Gastrocnemius medialis (tissue), 4 donors: ENCODE results near the gene PPP1R7. TPM values are rescaled to one million over a fixed set of nuclear protein-coding genes. Genes with fewer than 3 reads are reported as not detected.

Source experiments
- ATAC-seq, 2 donors: fragments of 150-250 bp; one replicate each; pipeline ENCODE4 v1.9.1; 2016
- DNase-seq, 2 donors: peaks; one replicate each; pipeline ENCODE4 v3.0.0-alpha.2; 2019
- H3K27ac ChIP-seq, 4 donors: fragments of 200-600 bp; sonication (generic); 1 replicate in 1 of 4; 2 replicates in 3 of 4; pipeline ENCODE4 v1.5.1; 2016 to 2018; ENCODE audit warnings: mild to moderate bottlenecking in 2 of 4, moderate library complexity in 1 of 4
- H3K27me3 ChIP-seq, 3 donors: fragments of 200-600 bp; sonication (generic) in 2 of 3; 1 replicate in 1 of 3; 2 replicates in 2 of 3; pipeline versions ENCODE4 v1.5.1 to v1.6.0; 2016 to 2019; ENCODE audit warnings: mild to moderate bottlenecking in 1 of 3, moderate library complexity in 1 of 3
- H3K36me3 ChIP-seq, 2 donors: fragments of 200-600 bp; sonication (generic) in 1 of 2; one replicate each; pipeline ENCODE4 v1.5.1; 2017 to 2018
- H3K4me1 ChIP-seq, 2 donors: fragments of 200-600 bp; sonication (generic) in 1 of 2; one replicate each; pipeline ENCODE4 v1.5.1; 2016 to 2017; ENCODE audit warnings: mild to moderate bottlenecking in 2 of 2
- H3K4me3 ChIP-seq, 4 donors: fragments of 200-600 bp; sonication (generic) in 3 of 4; 1 replicate in 1 of 4; 2 replicates in 3 of 4; pipeline ENCODE4 v1.5.1; 2016 to 2019; ENCODE audit warnings: mild to moderate bottlenecking in 2 of 4
- H3K9me3 ChIP-seq, 3 donors: fragments of 200-600 bp; sonication (generic) in 2 of 3; 1 replicate in 1 of 3; 2 replicates in 2 of 3; pipeline ENCODE4 v1.5.1; 2016 to 2019
- POLR2A ChIP-seq, 2 donors: fragments of 450-650 bp; IDR thresholded peaks; one replicate each; pipeline ENCODE4 v1.6.1; 2017; ENCODE audit warnings: antibody characterized with exemption in 2 of 2, mild to moderate bottlenecking in 2 of 2, moderate library complexity in 2 of 2
- in situ Hi-C, 4 donors: fragments of 200-750 bp; cut with MboI; loops; one replicate each; pipeline versions ENCODE4 v1.15.0 to v1.8.0; 2017; ENCODE audit warnings: low sequenced_read_pairs in 4 of 4
- intact Hi-C: fragments of 100-400 bp; cut with DNase I; formaldehyde crosslinking; loops from one replicate; pipeline ENCODE4 v1.15.1; 2023; ENCODE audit warnings: low total_unique reads
- total RNA-seq, 4 donors: library from RNA; depleted of rRNA; stranded (reverse); fragments of >200 nt; gene quantifications; one replicate each; pipeline versions ENCODE4 v1.1.0 to v1.2.3, GENCODE V29; 2016
- TF ChIP-seq, protein P1 (sequence below), 5 experiments: fragments of 450-650 bp in 3 of 5; fragments of 200-600 bp in 2 of 5; sonication (generic) in 2 of 5; IDR thresholded peaks in 4 of 5; conservative IDR thresholded peaks in 1 of 5; 1 replicate in 4 of 5; 2 replicates in 1 of 5; pipeline ENCODE4 v1.5.1; 2016 to 2019; ENCODE audit warnings: antibody characterized with exemption in 5 of 5, mild to moderate bottlenecking in 3 of 5, moderate library complexity in 3 of 5

PPP1R7 gene
- total RNA-seq, 4 donors from 2014 or later, result 58.6 to 87.8 (median 67.2) TPM

DNA sequence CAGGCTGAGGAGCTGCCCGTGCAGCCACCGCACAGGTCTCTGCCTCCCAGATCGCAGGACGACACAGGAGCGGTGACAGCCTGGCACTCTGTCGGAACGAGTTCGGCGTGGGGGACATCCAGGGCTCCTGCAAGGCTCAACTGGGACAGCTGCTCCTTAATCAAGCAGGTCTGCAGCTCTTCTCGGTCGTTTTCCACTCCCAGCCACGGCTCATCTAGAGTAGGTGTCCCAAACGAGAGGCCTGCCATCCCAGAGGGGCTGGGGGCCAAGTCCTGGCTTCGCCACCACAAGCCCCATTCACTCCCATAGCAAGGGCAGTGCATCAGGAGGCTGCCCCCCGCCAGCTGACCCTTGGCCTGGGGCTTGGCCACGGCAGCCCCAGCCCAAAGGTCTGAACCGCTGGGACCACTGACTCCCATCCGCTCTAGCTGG is 23.5 kb upstream of the PPP1R7 start:
- TF ChIP-seq, protein P1, sequence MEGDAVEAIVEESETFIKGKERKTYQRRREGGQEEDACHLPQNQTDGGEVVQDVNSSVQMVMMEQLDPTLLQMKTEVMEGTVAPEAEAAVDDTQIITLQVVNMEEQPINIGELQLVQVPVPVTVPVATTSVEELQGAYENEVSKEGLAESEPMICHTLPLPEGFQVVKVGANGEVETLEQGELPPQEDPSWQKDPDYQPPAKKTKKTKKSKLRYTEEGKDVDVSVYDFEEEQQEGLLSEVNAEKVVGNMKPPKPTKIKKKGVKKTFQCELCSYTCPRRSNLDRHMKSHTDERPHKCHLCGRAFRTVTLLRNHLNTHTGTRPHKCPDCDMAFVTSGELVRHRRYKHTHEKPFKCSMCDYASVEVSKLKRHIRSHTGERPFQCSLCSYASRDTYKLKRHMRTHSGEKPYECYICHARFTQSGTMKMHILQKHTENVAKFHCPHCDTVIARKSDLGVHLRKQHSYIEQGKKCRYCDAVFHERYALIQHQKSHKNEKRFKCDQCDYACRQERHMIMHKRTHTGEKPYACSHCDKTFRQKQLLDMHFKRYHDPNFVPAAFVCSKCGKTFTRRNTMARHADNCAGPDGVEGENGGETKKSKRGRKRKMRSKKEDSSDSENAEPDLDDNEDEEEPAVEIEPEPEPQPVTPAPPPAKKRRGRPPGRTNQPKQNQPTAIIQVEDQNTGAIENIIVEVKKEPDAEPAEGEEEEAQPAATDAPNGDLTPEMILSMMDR (IDR thresholded peaks at IDR 0.05 in 4 of 5, conservative IDR thresholded peaks at IDR 0.05 in 1 of 5), result no peak
- no peak for TF ChIP-seq POLR2A (IDR thresholded peaks at IDR 0.05)
- Histone ChIP-seq H3K27ac (no peak overlapping the region), H3K9me3 (no peaks in the 10 kb centered on the region), H3K27me3 (no peaks in the 10 kb centered on the region), H3K36me3 (no peaks in the 10 kb centered on the region), H3K4me1 (no peaks in the 10 kb centered on the region), H3K4me3 (no peak overlapping the region)
- in situ Hi-C loops (no loop called here), intact Hi-C loops (no loop called here)
- DNase-seq, result no peak
- no peak for ATAC-seq

- Histone ChIP-seq H3K27me3 (no peaks in the 10 kb centered on the region), H3K4me3 (no peak overlapping the region), H3K27ac (no peak overlapping the region), H3K36me3 (no peaks in the 10 kb centered on the region), H3K4me1 (no peaks in the 10 kb centered on the region), H3K9me3 (no peaks in the 10 kb centered on the region)
- DNase-seq, result no peak
- no peak for ATAC-seq
- in situ Hi-C loops (no loop called here), intact Hi-C loops (no loop called here)
- no peak for TF ChIP-seq POLR2A (IDR thresholded peaks at IDR 0.05)
- TF ChIP-seq, protein P1 (IDR thresholded peaks at IDR 0.05 in 4 of 5, conservative IDR thresholded peaks at IDR 0.05 in 1 of 5), result no peak
Measured at GRCh38 chr2:241128266-241128665, 22.0 kb upstream of the PPP1R7 start.

DNA sequence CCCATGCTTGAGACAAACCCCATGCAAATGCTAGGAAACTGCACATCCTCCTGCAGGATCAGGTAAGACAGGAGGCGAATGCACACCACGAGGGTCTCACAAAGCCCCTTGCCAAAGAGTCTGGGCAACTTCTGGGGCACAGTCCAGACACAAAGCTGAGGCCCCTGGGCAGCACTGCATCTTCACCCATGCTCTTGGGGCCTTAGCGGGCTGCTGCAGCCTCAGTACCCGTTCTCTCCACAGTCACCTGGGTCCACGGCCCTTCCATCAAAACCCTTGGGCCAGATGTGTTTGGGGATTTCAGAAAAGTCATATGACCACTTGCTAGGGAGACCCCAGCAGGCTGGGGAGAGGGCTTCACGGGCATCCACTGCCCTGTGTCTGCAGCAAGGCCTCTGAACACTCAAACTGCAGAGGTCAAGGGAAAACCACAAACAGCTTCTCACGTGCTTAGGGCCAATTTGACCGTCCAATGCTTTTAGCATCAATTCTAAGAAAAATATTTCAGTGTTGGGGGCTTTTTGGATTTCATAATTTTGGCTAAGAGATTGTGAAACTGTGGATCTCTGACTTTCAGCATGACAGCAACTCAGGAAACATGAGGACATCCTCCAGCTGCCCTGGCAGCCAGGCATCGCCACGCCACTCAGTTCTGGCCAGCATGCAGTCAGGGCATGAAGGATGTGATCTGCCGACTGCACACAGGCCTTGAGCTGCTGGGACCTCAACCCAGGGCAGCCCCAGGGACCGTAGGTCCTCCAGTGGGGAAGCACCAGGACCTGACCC is 21.0 kb upstream of the PPP1R7 start:
- no peaks in the 10 kb centered on the region for H3K4me1 ChIP-seq
- no peaks in the 10 kb centered on the region for H3K9me3 ChIP-seq
- ATAC-seq, result no peak
- no peak overlapping the region for H3K4me3 ChIP-seq
- TF ChIP-seq POLR2A (IDR thresholded peaks at IDR 0.05), result no peak
- TF ChIP-seq, protein P1 (IDR thresholded peaks at IDR 0.05 in 4 of 5, conservative IDR thresholded peaks at IDR 0.05 in 1 of 5), result no peak
- H3K27me3 ChIP-seq, result no peaks in the 10 kb centered on the region
- H3K27ac ChIP-seq, result no peak overlapping the region
- H3K36me3 ChIP-seq, result no peaks in the 10 kb centered on the region
- intact Hi-C loops, result no loop called here
- in situ Hi-C loops, result no loop called here
- no peak for DNase-seq

DNA sequence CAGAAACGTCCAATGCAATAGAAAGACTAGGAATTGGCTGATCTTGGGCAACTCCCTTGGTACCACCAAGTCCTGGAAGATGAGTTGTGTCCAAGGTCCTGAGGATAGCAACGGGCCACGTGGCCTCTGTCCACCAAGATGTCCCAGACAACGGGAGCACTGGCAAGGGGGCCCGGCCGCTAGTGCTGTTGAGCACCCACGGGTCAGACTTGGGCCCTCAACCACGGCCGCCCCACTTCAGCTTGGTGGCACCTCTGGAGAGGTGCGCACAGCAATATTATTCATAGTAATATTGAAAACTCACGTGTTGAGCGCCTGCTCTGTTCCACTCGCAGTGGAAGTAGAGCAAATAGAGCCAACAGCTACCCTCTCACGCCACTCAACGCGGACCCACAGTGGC is 20.0 kb upstream of the PPP1R7 start:
- Histone ChIP-seq H3K36me3 (no peaks in the 10 kb centered on the region), H3K4me1 (no peaks in the 10 kb centered on the region), H3K9me3 (no peaks in the 10 kb centered on the region), H3K27ac (no peak overlapping the region), H3K4me3 (no peak overlapping the region), H3K27me3 (no peaks in the 10 kb centered on the region)
- DNase-seq (no peak), ATAC-seq (no peak)
- intact Hi-C loops, result no loop called here
- in situ Hi-C loops, result no loop called here
- no peak for TF ChIP-seq POLR2A (IDR thresholded peaks at IDR 0.05)
- TF ChIP-seq, protein P1 (IDR thresholded peaks at IDR 0.05 in 4 of 5, conservative IDR thresholded peaks at IDR 0.05 in 1 of 5), result no peak
